Neural cell (in vitro differentiated cells): ENCODE data around the gene SYTL5.

Source experiments
- CTCF ChIP-seq: fragments of 450-650 bp; IDR thresholded peaks from 2 replicates; pipeline ENCODE4 v1.5.1; 2014; ENCODE audit warnings: antibody characterized with exemption, mild to moderate bottlenecking, moderate library complexity; ENCODE audit not compliant: poor library complexity, severe bottlenecking
- EP300 ChIP-seq: fragments of 450-650 bp; conservative IDR thresholded peaks from 2 replicates; pipeline ENCODE4 v1.6.1; 2014; ENCODE audit warnings: antibody characterized with exemption, mild to moderate bottlenecking, moderate library complexity; ENCODE audit not compliant: poor library complexity, severe bottlenecking
- EZH2 ChIP-seq: fragments of 200-600, 300-800 bp; shearing (Covaris generic), sonication (generic); IDR thresholded peaks from 2 replicates; pipeline ENCODE4 v1.6.1; 2014; ENCODE audit warnings: antibody characterized with exemption, low read length, borderline replicate concordance, mild to moderate bottlenecking; ENCODE audit not compliant: insufficient read depth, poor library complexity, severe bottlenecking
- POLR2AphosphoS5 ChIP-seq: IDR thresholded peaks from 2 replicates; pipeline ENCODE4 v1.6.1; 2012
- RAD21 ChIP-seq: fragments of 450-650 bp; conservative IDR thresholded peaks from 2 replicates; pipeline ENCODE4 v1.6.1; 2014; ENCODE audit warnings: antibody characterized with exemption, mild to moderate bottlenecking, moderate library complexity

- TF ChIP-seq CTCF (no peak), EP300 (no peak), POLR2AphosphoS5 (no peak), RAD21 (no peak), EZH2 (no peak)
These were observed 3.3 kb downstream of the SYTL5 start for GRCh38 chrX:38009641-38010040.
